Activated CD4-positive, alpha-beta T cell treated with anti-CD3 and anti-CD28 coated beads for 36 hours (primary cell): Measurements from ENCODE around the gene SGTB. TPM values are rescaled to one million over a fixed set of nuclear protein-coding genes. Genes with fewer than 3 reads are reported as not detected.

Experiments used
- ATAC-seq: fragments of 200-7000 bp; cut with Tn5 transposase; one replicate; pipeline ENCODE4 v1.10.0; 2021; ENCODE audit warnings: mild to moderate bottlenecking, moderate library complexity
- CTCF ChIA-PET: fragments of 350-600 bp; sonication (Branson Sonifier 250); formaldehyde crosslinking; loops from one replicate; lab custom pipeline; 2021; ENCODE audit warnings: antibody characterized with exemption; lab: Charles Lee
- POLR2A ChIA-PET: fragments of 350-600 bp; sonication (Branson Sonifier 250); formaldehyde crosslinking; loops from one replicate; lab custom pipeline; 2021; ENCODE audit warnings: antibody characterized with exemption, inconsistent platforms; lab: Charles Lee
- DNase-seq: peaks from one replicate; pipeline ENCODE4 v3.0.0-alpha.2; 2020
- H3K27ac Mint-ChIP-seq: one replicate; pipeline ENCODE4 v1.8.0; 2021; ENCODE audit warnings: mixed read lengths
- H3K27me3 Mint-ChIP-seq: one replicate; pipeline ENCODE4 v1.8.0; 2021; ENCODE audit warnings: mixed read lengths
- H3K36me3 Mint-ChIP-seq: one replicate; pipeline ENCODE4 v1.8.0; 2021; ENCODE audit warnings: low read depth, mixed read lengths
- H3K4me1 Mint-ChIP-seq: one replicate; pipeline ENCODE4 v1.8.0; 2021; ENCODE audit warnings: mixed read lengths
- H3K4me3 Mint-ChIP-seq: one replicate; pipeline ENCODE4 v1.8.0; 2021; ENCODE audit warnings: mild to moderate bottlenecking, moderate library complexity, mixed read lengths
- H3K9me3 Mint-ChIP-seq: one replicate; pipeline ENCODE4 v1.8.0; 2021; ENCODE audit warnings: low read depth, mixed read lengths
- intact Hi-C, 2 experiments: fragments of 100-400 bp; cut with DNase I in 1 of 2; cut with micrococcal nuclease in 1 of 2; formaldehyde crosslinking; loops; one replicate each; pipeline versions ENCODE4 v1.14.2 to v1.15.1; 2022 to 2024; cut with DNase I, micrococcal nuclease
- total RNA-seq, 2 experiments: library from RNA; stranded (reverse); gene quantifications; one replicate each; pipeline ENCODE4 v1.2.3, GENCODE V29; 2021

Gene SGTB
- total RNA-seq, 2 experiments from 2014 or later: 18.0 TPM

DNA sequence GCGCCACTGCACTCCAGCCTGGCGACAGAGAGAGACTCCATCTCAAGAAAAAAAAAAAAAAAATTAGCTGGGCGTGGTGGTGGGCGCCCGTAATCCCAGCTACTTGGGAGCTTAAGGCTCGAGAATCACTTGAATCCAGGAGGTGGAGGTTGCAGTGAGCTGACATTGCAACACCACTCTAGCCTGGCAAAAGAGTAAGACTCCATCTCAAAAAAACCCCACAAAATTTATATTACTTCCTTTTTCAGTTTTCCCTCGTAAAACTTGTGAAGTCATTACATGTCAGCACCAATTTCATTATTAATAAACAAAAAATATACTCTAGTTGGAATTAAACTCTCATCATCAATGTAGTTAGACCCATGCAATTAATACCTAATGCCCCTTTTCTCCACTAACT lies 53.2 kb downstream of the SGTB start:
- Mint-ChIP-seq H3K36me3 (peaks cover 15% of the 10 kb centered on the region), H3K9me3 (no peaks in the 10 kb centered on the region), H3K4me1 (peaks cover 1% of the 10 kb centered on the region), H3K27ac (no peak overlapping the region), H3K27me3 (no peaks in the 10 kb centered on the region), H3K4me3 (no peak overlapping the region)
- POLR2A ChIA-PET: no interaction called here
- DNase-seq: no peak
- ATAC-seq: no peak
- intact Hi-C loops: no loop called here
- CTCF ChIA-PET: no interaction called here

GRCh38 chr5:65663804-65664521 lies 57.9 kb downstream of the SGTB start:
- Mint-ChIP-seq H3K27ac (peak overlapping the region; percentile 24), H3K9me3 (no peaks in the 10 kb centered on the region), H3K36me3 (peaks cover 15% of the 10 kb centered on the region), H3K4me3 (no peak overlapping the region), H3K27me3 (no peaks in the 10 kb centered on the region), H3K4me1 (peaks cover 2% of the 10 kb centered on the region)
- DNase-seq (no peak), ATAC-seq (no peak)
- ChIA-PET CTCF (interaction anchor here (0.6 to 1.1 kb wide), 4 partner anchors 12 to 34 kb away, joined by 3 to 5 read pairs (median 3); no protein-coding TSS in a partner anchor), POLR2A (no interaction called here)
- intact Hi-C loops: no loop called here

DNA sequence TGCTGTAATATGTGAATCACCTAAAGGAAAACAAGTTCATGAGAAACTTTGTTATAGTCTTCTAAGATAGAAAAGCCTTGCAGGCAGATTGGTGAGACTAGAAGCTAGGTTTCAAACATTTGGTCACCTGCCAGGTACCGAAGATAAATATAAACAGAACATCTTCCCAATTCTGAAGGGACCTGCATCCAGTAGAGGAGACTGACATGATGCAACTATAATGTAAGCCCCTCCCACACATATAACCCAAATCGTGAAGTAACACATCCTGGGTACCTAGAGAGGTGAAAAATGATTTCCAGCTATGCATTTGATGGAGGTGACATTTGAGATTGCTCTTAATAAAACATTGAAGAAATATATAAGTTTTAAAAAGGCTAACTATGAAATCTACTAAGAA lies 67.2 kb downstream of the SGTB start:
- intact Hi-C loops: no loop called here
- Mint-ChIP-seq H3K27me3 (no peaks in the 10 kb centered on the region), H3K27ac (no peak overlapping the region), H3K4me1 (no peaks in the 10 kb centered on the region), H3K9me3 (no peaks in the 10 kb centered on the region), H3K4me3 (no peak overlapping the region), H3K36me3 (peaks cover 8% of the 10 kb centered on the region)
- POLR2A ChIA-PET: no interaction called here
- ATAC-seq (peak; percentile 36), DNase-seq (no peak)
- CTCF ChIA-PET: no interaction called here

- H3K36me3 Mint-ChIP-seq: peaks cover 10% of the 10 kb centered on the region
Measured at GRCh38 chr5:65651144-65651543, 70.8 kb downstream of the SGTB start.

GRCh38 chr5:65647941-65648340 lies 74.0 kb downstream of the SGTB start:
- ATAC-seq (no peak), DNase-seq (no peak)
- intact Hi-C loops: no loop called here
- no peak overlapping the region for H3K27ac Mint-ChIP-seq
- ChIA-PET CTCF (no interaction called here), POLR2A (no interaction called here)
- H3K36me3 Mint-ChIP-seq: peaks cover 10% of the 10 kb centered on the region
- no peaks in the 10 kb centered on the region for H3K4me1 Mint-ChIP-seq
- no peak overlapping the region for H3K4me3 Mint-ChIP-seq
- H3K27me3 Mint-ChIP-seq: no peaks in the 10 kb centered on the region
- H3K9me3 Mint-ChIP-seq: no peaks in the 10 kb centered on the region

More at GRCh38 chr5:65651144-65651543, 70.8 kb downstream of the SGTB start:
- ChIA-PET POLR2A (no interaction called here), CTCF (interaction anchor here (0.9 to 1.2 kb wide), 4 partner anchors 10 to 21 kb away, joined by 3 to 7 read pairs (median 3); no protein-coding TSS in a partner anchor)
- Mint-ChIP-seq H3K27ac (no peak overlapping the region), H3K27me3 (no peaks in the 10 kb centered on the region), H3K9me3 (no peaks in the 10 kb centered on the region), H3K4me3 (no peak overlapping the region), H3K4me1 (no peaks in the 10 kb centered on the region)
- intact Hi-C loops: no loop called here
- DNase-seq (no peak), ATAC-seq (no peak)

GRCh38 chr5:65646938-65647337 lies 75.0 kb downstream of the SGTB start:
- Mint-ChIP-seq H3K27ac (no peak overlapping the region), H3K27me3 (no peaks in the 10 kb centered on the region), H3K9me3 (no peaks in the 10 kb centered on the region), H3K36me3 (peaks cover 10% of the 10 kb centered on the region), H3K4me3 (no peak overlapping the region), H3K4me1 (no peaks in the 10 kb centered on the region)
- no peak for ATAC-seq
- POLR2A ChIA-PET: no interaction called here
- CTCF ChIA-PET: no interaction called here
- intact Hi-C loops: no loop called here
- no peak for DNase-seq

- ChIA-PET POLR2A (no interaction called here), CTCF (interaction anchor here (1.6 kb wide), 1 partner anchor 11 kb away, joined by 7 read pairs; no protein-coding TSS in a partner anchor)
- ATAC-seq (no peak), DNase-seq (no peak)
- no peak overlapping the region for H3K27ac Mint-ChIP-seq
- H3K4me3 Mint-ChIP-seq: no peak overlapping the region
- H3K27me3 Mint-ChIP-seq: no peaks in the 10 kb centered on the region
- H3K4me1 Mint-ChIP-seq: no peaks in the 10 kb centered on the region
- H3K36me3 Mint-ChIP-seq: peaks cover 25% of the 10 kb centered on the region
- H3K9me3 Mint-ChIP-seq: no peaks in the 10 kb centered on the region
- intact Hi-C loops: no loop called here
Measured at GRCh38 chr5:65640240-65640639, 81.7 kb downstream of the SGTB start.

DNA sequence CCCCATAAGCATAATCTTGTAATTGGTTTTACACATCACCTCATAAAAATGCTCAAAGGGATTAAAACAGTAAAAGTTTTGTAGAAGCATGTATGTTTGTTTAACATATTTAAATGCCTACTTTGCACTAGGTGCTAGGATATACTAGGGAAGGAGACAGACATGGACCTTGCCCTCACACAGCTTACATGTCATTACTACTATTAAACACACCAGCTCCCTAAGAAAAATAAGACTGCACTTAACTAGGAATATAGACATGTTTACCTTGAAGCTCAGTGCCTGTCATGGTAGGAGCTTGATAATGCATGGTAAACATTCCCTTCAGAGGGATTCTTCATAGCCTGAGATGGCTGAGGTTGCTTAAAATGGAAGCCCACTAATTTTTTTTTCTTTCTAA lies 90.9 kb downstream of the SGTB start:
- ChIA-PET CTCF (no interaction called here), POLR2A (no interaction called here)
- DNase-seq (no peak), ATAC-seq (no peak)
- Mint-ChIP-seq H3K9me3 (no peaks in the 10 kb centered on the region), H3K36me3 (peaks cover 13% of the 10 kb centered on the region), H3K4me3 (no peak overlapping the region), H3K27ac (no peak overlapping the region), H3K27me3 (no peaks in the 10 kb centered on the region), H3K4me1 (peaks cover 21% of the 10 kb centered on the region)
- intact Hi-C loops: no loop called here

DNA sequence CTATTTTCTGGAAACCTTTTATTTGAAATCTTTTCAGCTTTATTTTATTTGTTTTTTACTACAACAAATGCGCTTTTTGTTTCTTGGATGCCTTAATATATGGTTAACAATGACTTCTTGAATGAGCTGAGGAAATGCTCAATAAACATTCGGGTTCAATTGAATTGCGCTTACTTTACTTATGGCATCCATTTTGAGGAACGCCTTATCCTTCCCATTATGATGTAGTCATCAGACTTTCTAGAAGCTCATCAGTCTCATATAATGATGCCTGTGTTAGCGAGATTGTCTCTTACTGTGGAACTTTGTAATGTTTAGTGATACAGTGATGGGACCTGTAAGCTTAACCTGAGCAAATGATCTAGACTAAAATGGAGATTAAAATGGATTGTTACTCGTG lies 96.2 kb downstream of the SGTB start:
- H3K9me3 Mint-ChIP-seq: no peaks in the 10 kb centered on the region
- ATAC-seq (no peak), DNase-seq (no peak)
- H3K27ac Mint-ChIP-seq: peak overlapping the region; percentile 96
- H3K4me1 Mint-ChIP-seq: peaks cover 42% of the 10 kb centered on the region
- intact Hi-C loops: loop anchor here (2.0 to 10.0 kb wide), 3 partner anchors 302 to 857 kb away; partner anchors contain the start of genes CWC27 (in 1 of the 2), ERBIN (in 1 of the 2) and SREK1IP1 (in 1 of the 2)
- H3K27me3 Mint-ChIP-seq: no peaks in the 10 kb centered on the region
- CTCF ChIA-PET: interaction anchor here (1.0 to 1.2 kb wide), 3 partner anchors 14 to 815 kb away, joined by 3 to 5 read pairs (median 4); no protein-coding TSS in a partner anchor
- H3K4me3 Mint-ChIP-seq: peak overlapping the region; percentile 85
- H3K36me3 Mint-ChIP-seq: peaks cover 7% of the 10 kb centered on the region
- POLR2A ChIA-PET: interaction anchor here (0.7 to 0.8 kb wide), 3 partner anchors 54 to 577 kb away, joined by 4 to 6 read pairs (median 4); partner anchors contain the start of gene SREK1

GRCh38 chr5:65624571-65625555 lies 97.0 kb downstream of the SGTB start, which contains the start of the genes SHLD3 and TRAPPC13:
SHLD3 (plus strand) TSS chr5:65625027; CDS start chr5:65629588, 4,561 bp downstream.
TRAPPC13 (plus strand) TSS chr5:65625027; CDS start chr5:65625061, 34 bp downstream.
- POLR2A ChIA-PET: interaction anchor here (0.7 to 0.8 kb wide), 2 partner anchors 53 to 519 kb away, joined by 4 to 6 read pairs; partner anchors contain the start of gene SREK1
- Mint-ChIP-seq H3K27me3 (no peaks in the 10 kb centered on the region), H3K4me3 (peak within 1 kb of the TSS; percentile 85), H3K27ac (peak within 1 kb of the TSS; percentile 96), H3K36me3 (peaks cover 6% of the 10 kb centered on the region), H3K4me1 (peaks cover 44% of the 10 kb centered on the region), H3K9me3 (no peaks in the 10 kb centered on the region)
- DNase-seq (peak; percentile 88), ATAC-seq (peak; percentile 78)
- intact Hi-C loops: loop anchor here (1.0 to 10.0 kb wide), 9 partner anchors 62 to 856 kb away; partner anchors contain the start of genes CENPK (in 2 of the 2), PPWD1 (in 2 of the 2), SREK1 (in 2 of the 2) and ADAMTS6 (in 1 of the 2)
- CTCF ChIA-PET: interaction anchor here (0.6 to 1.4 kb wide), 5 partner anchors 11 to 814 kb away, joined by 3 to 7 read pairs (median 3); no protein-coding TSS in a partner anchor
